ENCODE measurements around the gene PPM1L.

DNA sequence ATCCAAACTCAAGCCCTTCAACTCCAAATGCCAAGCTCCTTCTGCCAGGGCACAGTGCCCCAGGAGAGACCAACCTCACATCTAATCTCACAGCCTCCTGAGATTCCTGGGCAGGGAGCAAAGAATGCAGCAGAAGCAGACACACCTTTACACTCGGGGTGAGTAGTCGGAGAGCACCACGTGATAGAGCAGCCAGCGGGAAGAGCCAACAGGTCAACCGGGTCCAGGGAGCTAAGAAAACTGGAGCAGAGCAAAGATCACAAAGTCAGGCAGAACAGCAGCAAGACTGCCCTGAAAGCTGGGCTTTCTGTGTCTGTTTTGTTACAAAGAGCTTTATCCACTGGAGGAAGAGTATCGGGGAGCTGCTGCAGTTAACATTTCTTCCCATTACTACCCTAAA lies 345.0 kb downstream of the PPM1L start:
- TF ChIP-seq, protein P1, sequence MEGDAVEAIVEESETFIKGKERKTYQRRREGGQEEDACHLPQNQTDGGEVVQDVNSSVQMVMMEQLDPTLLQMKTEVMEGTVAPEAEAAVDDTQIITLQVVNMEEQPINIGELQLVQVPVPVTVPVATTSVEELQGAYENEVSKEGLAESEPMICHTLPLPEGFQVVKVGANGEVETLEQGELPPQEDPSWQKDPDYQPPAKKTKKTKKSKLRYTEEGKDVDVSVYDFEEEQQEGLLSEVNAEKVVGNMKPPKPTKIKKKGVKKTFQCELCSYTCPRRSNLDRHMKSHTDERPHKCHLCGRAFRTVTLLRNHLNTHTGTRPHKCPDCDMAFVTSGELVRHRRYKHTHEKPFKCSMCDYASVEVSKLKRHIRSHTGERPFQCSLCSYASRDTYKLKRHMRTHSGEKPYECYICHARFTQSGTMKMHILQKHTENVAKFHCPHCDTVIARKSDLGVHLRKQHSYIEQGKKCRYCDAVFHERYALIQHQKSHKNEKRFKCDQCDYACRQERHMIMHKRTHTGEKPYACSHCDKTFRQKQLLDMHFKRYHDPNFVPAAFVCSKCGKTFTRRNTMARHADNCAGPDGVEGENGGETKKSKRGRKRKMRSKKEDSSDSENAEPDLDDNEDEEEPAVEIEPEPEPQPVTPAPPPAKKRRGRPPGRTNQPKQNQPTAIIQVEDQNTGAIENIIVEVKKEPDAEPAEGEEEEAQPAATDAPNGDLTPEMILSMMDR (IDR thresholded peaks at IDR 0.05), result no peak
- no peak for TF ChIP-seq EZH2 (IDR thresholded peaks at IDR 0.05; ENCODE audit: borderline replicate concordance, insufficient read depth, low read depth, low read length, poor library complexity, severe bottlenecking)

Data from B cell (primary cell).